Activated CD4-positive, alpha-beta T cell treated with anti-CD3 and anti-CD28 coated beads for 36 hours (primary cell): ENCODE data around the gene TECTB. TPM values are rescaled to one million over a fixed set of nuclear protein-coding genes. Genes with fewer than 3 reads are reported as not detected.

ENCODE experiments used
- ATAC-seq: fragments of 200-7000 bp; cut with Tn5 transposase; one replicate; pipeline ENCODE4 v1.10.0; 2021; ENCODE audit warnings: mild to moderate bottlenecking, moderate library complexity
- CTCF ChIA-PET: fragments of 350-600 bp; sonication (Branson Sonifier 250); formaldehyde crosslinking; loops from one replicate; lab custom pipeline; 2021; ENCODE audit warnings: antibody characterized with exemption; lab: Charles Lee
- POLR2A ChIA-PET: fragments of 350-600 bp; sonication (Branson Sonifier 250); formaldehyde crosslinking; loops from one replicate; lab custom pipeline; 2021; ENCODE audit warnings: antibody characterized with exemption, inconsistent platforms; lab: Charles Lee
- DNase-seq: peaks from one replicate; pipeline ENCODE4 v3.0.0-alpha.2; 2020
- H3K27ac Mint-ChIP-seq: one replicate; pipeline ENCODE4 v1.8.0; 2021; ENCODE audit warnings: mixed read lengths
- H3K27me3 Mint-ChIP-seq: one replicate; pipeline ENCODE4 v1.8.0; 2021; ENCODE audit warnings: mixed read lengths
- H3K36me3 Mint-ChIP-seq: one replicate; pipeline ENCODE4 v1.8.0; 2021; ENCODE audit warnings: low read depth, mixed read lengths
- H3K4me1 Mint-ChIP-seq: one replicate; pipeline ENCODE4 v1.8.0; 2021; ENCODE audit warnings: mixed read lengths
- H3K4me3 Mint-ChIP-seq: one replicate; pipeline ENCODE4 v1.8.0; 2021; ENCODE audit warnings: mild to moderate bottlenecking, moderate library complexity, mixed read lengths
- H3K9me3 Mint-ChIP-seq: one replicate; pipeline ENCODE4 v1.8.0; 2021; ENCODE audit warnings: low read depth, mixed read lengths
- intact Hi-C, 2 experiments: fragments of 100-400 bp; cut with DNase I in 1 of 2; cut with micrococcal nuclease in 1 of 2; formaldehyde crosslinking; loops; one replicate each; pipeline versions ENCODE4 v1.14.2 to v1.15.1; 2022 to 2024; cut with DNase I, micrococcal nuclease
- total RNA-seq, 2 experiments: library from RNA; stranded (reverse); gene quantifications; one replicate each; pipeline ENCODE4 v1.2.3, GENCODE V29; 2021

The TECTB gene
- total RNA-seq, 2 experiments from 2014 or later: not detected

- intact Hi-C loops: no loop called here
- H3K4me3 Mint-ChIP-seq: no peak overlapping the region
- H3K27ac Mint-ChIP-seq: no peak overlapping the region
- ChIA-PET CTCF (interaction anchor here (0.6 to 1.1 kb wide), 2 partner anchors 63 to 137 kb away, joined by 3 to 6 read pairs; no protein-coding TSS in a partner anchor), POLR2A (interaction anchor here (0.5 kb wide), 1 partner anchor 106 kb away, joined by 6 read pairs; no protein-coding TSS in a partner anchor)
- no peaks in the 10 kb centered on the region for H3K36me3 Mint-ChIP-seq
- peaks cover 14% of the 10 kb centered on the region for H3K27me3 Mint-ChIP-seq
- no peaks in the 10 kb centered on the region for H3K4me1 Mint-ChIP-seq
- no peaks in the 10 kb centered on the region for H3K9me3 Mint-ChIP-seq
- DNase-seq: no peak
- no peak for ATAC-seq
Observed at GRCh38 chr10:112275512-112276245, 7.5 kb upstream of the TECTB start.

- CTCF ChIA-PET: no interaction called here
- Mint-ChIP-seq H3K36me3 (no peaks in the 10 kb centered on the region), H3K27ac (no peak overlapping the region), H3K9me3 (no peaks in the 10 kb centered on the region), H3K27me3 (peaks cover 21% of the 10 kb centered on the region), H3K4me3 (no peak overlapping the region), H3K4me1 (no peaks in the 10 kb centered on the region)
- POLR2A ChIA-PET: no interaction called here
- intact Hi-C loops: no loop called here
- ATAC-seq (no peak), DNase-seq (no peak)
Observed at GRCh38 chr10:112278871-112279270, 4.3 kb upstream of the TECTB start.

GRCh38 chr10:112279433-112279832, 3.8 kb upstream of the TECTB start:
- H3K27ac Mint-ChIP-seq: no peak overlapping the region
- no peaks in the 10 kb centered on the region for H3K9me3 Mint-ChIP-seq
- no peak for ATAC-seq
- ChIA-PET CTCF (no interaction called here), POLR2A (no interaction called here)
- no peaks in the 10 kb centered on the region for H3K4me1 Mint-ChIP-seq
- peaks cover 21% of the 10 kb centered on the region for H3K27me3 Mint-ChIP-seq
- DNase-seq: no peak
- intact Hi-C loops: no loop called here
- H3K36me3 Mint-ChIP-seq: no peaks in the 10 kb centered on the region
- no peak overlapping the region for H3K4me3 Mint-ChIP-seq

- POLR2A ChIA-PET: no interaction called here
- no peak overlapping the region for H3K4me3 Mint-ChIP-seq
Observed at GRCh38 chr10:112280205-112280921, 2.8 kb upstream of the TECTB start.

GRCh38 chr10:112282086-112282485, 1.1 kb upstream of the TECTB start:
- Mint-ChIP-seq H3K9me3 (no peaks in the 10 kb centered on the region), H3K4me1 (no peaks in the 10 kb centered on the region), H3K4me3 (no peak overlapping the region), H3K27ac (no peak overlapping the region), H3K27me3 (peaks cover 19% of the 10 kb centered on the region), H3K36me3 (no peaks in the 10 kb centered on the region)
- ChIA-PET CTCF (no interaction called here), POLR2A (no interaction called here)
- intact Hi-C loops: no loop called here
- DNase-seq (no peak), ATAC-seq (peak; percentile 16)

More at GRCh38 chr10:112280205-112280921, 2.8 kb upstream of the TECTB start:
- DNase-seq: no peak
- Mint-ChIP-seq H3K9me3 (no peaks in the 10 kb centered on the region), H3K36me3 (no peaks in the 10 kb centered on the region), H3K4me1 (no peaks in the 10 kb centered on the region), H3K27me3 (peaks cover 21% of the 10 kb centered on the region), H3K27ac (no peak overlapping the region)
- CTCF ChIA-PET: no interaction called here
- intact Hi-C loops: no loop called here
- no peak for ATAC-seq

GRCh38 chr10:112286837-112287818, 3.9 kb downstream of the TECTB start:
- no peak overlapping the region for H3K27ac Mint-ChIP-seq
- CTCF ChIA-PET: interaction anchor here (0.7 kb wide), 1 partner anchor 1932 kb away, joined by 3 read pairs; no protein-coding TSS in a partner anchor

GRCh38 chr10:112287844-112288243, 4.6 kb downstream of the TECTB start:
- H3K27me3 Mint-ChIP-seq: peaks cover 2% of the 10 kb centered on the region
- no peaks in the 10 kb centered on the region for H3K36me3 Mint-ChIP-seq
- intact Hi-C loops: no loop called here
- H3K4me3 Mint-ChIP-seq: no peak overlapping the region
- no peaks in the 10 kb centered on the region for H3K4me1 Mint-ChIP-seq
- DNase-seq (no peak), ATAC-seq (no peak)
- POLR2A ChIA-PET: no interaction called here
- no peaks in the 10 kb centered on the region for H3K9me3 Mint-ChIP-seq
- CTCF ChIA-PET: no interaction called here
- H3K27ac Mint-ChIP-seq: no peak overlapping the region

More at GRCh38 chr10:112286837-112287818, 3.9 kb downstream of the TECTB start:
- Mint-ChIP-seq H3K4me3 (no peak overlapping the region), H3K9me3 (no peaks in the 10 kb centered on the region), H3K27me3 (peaks cover 2% of the 10 kb centered on the region), H3K4me1 (no peaks in the 10 kb centered on the region), H3K36me3 (no peaks in the 10 kb centered on the region)
- DNase-seq (no peak), ATAC-seq (no peak)
- intact Hi-C loops: no loop called here
- POLR2A ChIA-PET: no interaction called here

- intact Hi-C loops: no loop called here
- ChIA-PET CTCF (no interaction called here), POLR2A (no interaction called here)
- H3K4me3 Mint-ChIP-seq: no peak overlapping the region
- H3K9me3 Mint-ChIP-seq: no peaks in the 10 kb centered on the region
- no peaks in the 10 kb centered on the region for H3K36me3 Mint-ChIP-seq
- no peak for DNase-seq
- H3K27ac Mint-ChIP-seq: no peak overlapping the region
- H3K27me3 Mint-ChIP-seq: peaks cover 3% of the 10 kb centered on the region
- ATAC-seq: no peak
- no peaks in the 10 kb centered on the region for H3K4me1 Mint-ChIP-seq
Observed at GRCh38 chr10:112288486-112288885, 5.3 kb downstream of the TECTB start.

- CTCF ChIA-PET: no interaction called here
- Mint-ChIP-seq H3K9me3 (no peaks in the 10 kb centered on the region), H3K27ac (no peak overlapping the region), H3K36me3 (no peaks in the 10 kb centered on the region), H3K4me3 (no peak overlapping the region), H3K4me1 (no peaks in the 10 kb centered on the region), H3K27me3 (peaks cover 5% of the 10 kb centered on the region)
- intact Hi-C loops: no loop called here
- ATAC-seq: no peak
- no peak for DNase-seq
- POLR2A ChIA-PET: no interaction called here
Observed at GRCh38 chr10:112289373-112290053, 6.3 kb downstream of the TECTB start.

GRCh38 chr10:112290054-112290373, 6.8 kb downstream of the TECTB start:
- no peaks in the 10 kb centered on the region for H3K36me3 Mint-ChIP-seq
- H3K9me3 Mint-ChIP-seq: no peaks in the 10 kb centered on the region
- CTCF ChIA-PET: no interaction called here
- POLR2A ChIA-PET: no interaction called here
- no peak overlapping the region for H3K27ac Mint-ChIP-seq
- H3K27me3 Mint-ChIP-seq: peaks cover 10% of the 10 kb centered on the region
- H3K4me1 Mint-ChIP-seq: no peaks in the 10 kb centered on the region
- intact Hi-C loops: no loop called here
- no peak overlapping the region for H3K4me3 Mint-ChIP-seq
- DNase-seq (no peak), ATAC-seq (no peak)

GRCh38 chr10:112294169-112294568, 11.0 kb downstream of the TECTB start:
- Mint-ChIP-seq H3K36me3 (no peaks in the 10 kb centered on the region), H3K9me3 (no peaks in the 10 kb centered on the region), H3K4me3 (no peak overlapping the region), H3K27me3 (peaks cover 10% of the 10 kb centered on the region), H3K4me1 (no peaks in the 10 kb centered on the region), H3K27ac (no peak overlapping the region)
- intact Hi-C loops: no loop called here
- ATAC-seq (no peak), DNase-seq (no peak)
- POLR2A ChIA-PET: no interaction called here
- CTCF ChIA-PET: no interaction called here
